Testis (tissue), 2 donors: ENCODE measurements around the gene ZNF22.

ENCODE experiments used
- POLR2A ChIP-seq: fragments of 450-650 bp; IDR thresholded peaks from one replicate; pipeline ENCODE4 v1.6.1; 2017; ENCODE audit warnings: antibody characterized with exemption, mild to moderate bottlenecking, moderate library complexity
- TF ChIP-seq, protein P1 (sequence below), 3 experiments: fragments of 450-650 bp in 2 of 3; fragments of 200-600 bp in 1 of 3; sonication (generic) in 1 of 3; IDR thresholded peaks; one replicate each; pipeline ENCODE4 v1.5.1; 2016 to 2019; ENCODE audit warnings: antibody characterized with exemption in 3 of 3, mild to moderate bottlenecking in 2 of 3, moderate library complexity in 1 of 3

DNA sequence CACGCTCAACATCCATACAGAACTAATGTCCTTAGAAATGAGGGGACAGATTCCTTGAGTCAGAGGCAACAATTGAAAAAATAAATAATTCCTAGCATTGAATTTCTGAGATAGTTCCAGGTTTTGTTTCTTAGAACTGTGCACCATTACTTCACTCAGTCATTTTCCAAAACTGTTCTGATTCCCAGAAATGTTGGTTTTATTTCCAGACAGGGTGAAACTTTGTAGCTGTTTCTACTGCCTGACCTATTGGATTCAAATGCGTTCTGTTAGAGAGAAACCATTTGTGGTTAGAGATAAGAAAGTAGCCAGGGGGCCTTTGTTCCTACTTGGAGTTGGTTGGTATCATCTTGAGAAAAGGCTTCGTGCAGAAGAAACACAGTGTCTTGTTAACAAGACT is 14.1 kb upstream of the ZNF22 start:
- TF ChIP-seq, protein P1, sequence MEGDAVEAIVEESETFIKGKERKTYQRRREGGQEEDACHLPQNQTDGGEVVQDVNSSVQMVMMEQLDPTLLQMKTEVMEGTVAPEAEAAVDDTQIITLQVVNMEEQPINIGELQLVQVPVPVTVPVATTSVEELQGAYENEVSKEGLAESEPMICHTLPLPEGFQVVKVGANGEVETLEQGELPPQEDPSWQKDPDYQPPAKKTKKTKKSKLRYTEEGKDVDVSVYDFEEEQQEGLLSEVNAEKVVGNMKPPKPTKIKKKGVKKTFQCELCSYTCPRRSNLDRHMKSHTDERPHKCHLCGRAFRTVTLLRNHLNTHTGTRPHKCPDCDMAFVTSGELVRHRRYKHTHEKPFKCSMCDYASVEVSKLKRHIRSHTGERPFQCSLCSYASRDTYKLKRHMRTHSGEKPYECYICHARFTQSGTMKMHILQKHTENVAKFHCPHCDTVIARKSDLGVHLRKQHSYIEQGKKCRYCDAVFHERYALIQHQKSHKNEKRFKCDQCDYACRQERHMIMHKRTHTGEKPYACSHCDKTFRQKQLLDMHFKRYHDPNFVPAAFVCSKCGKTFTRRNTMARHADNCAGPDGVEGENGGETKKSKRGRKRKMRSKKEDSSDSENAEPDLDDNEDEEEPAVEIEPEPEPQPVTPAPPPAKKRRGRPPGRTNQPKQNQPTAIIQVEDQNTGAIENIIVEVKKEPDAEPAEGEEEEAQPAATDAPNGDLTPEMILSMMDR (IDR thresholded peaks at IDR 0.05), result no peak
- no peak for TF ChIP-seq POLR2A
